HG02588 (cell line): ENCODE results near the gene ASTN2.

Experiments
- ATAC-seq: cut with Tn5 transposase; IDR thresholded peaks from one replicate; pipeline ENCODE4 v1.9.1; 2021; ENCODE audit warnings: mild to moderate bottlenecking, moderate library complexity; ENCODE audit not compliant: unreplicated experiment

Gene ASTN2

GRCh38 chr9:116501871-116502270 is 913.0 kb downstream of the ASTN2 start:
- no peak for ATAC-seq

- ATAC-seq, result no peak
Observed at GRCh38 chr9:116499986-116500871, 914.6 kb downstream of the ASTN2 start.

GRCh38 chr9:116499434-116499833 is 915.4 kb downstream of the ASTN2 start:
- ATAC-seq, result no peak

- ATAC-seq, result no peak
Observed at GRCh38 chr9:116497095-116497890, 917.6 kb downstream of the ASTN2 start.

GRCh38 chr9:116496167-116496566 is 918.7 kb downstream of the ASTN2 start:
- no peak for ATAC-seq

- ATAC-seq, result no peak
Observed at GRCh38 chr9:116495725-116496124, 919.1 kb downstream of the ASTN2 start.

- ATAC-seq, result no peak
Observed at GRCh38 chr9:116494815-116495634, 919.8 kb downstream of the ASTN2 start.

GRCh38 chr9:116493183-116493860 is 921.5 kb downstream of the ASTN2 start:
- ATAC-seq, result no peak

GRCh38 chr9:116491659-116492058 is 923.2 kb downstream of the ASTN2 start:
- no peak for ATAC-seq

- ATAC-seq, result no peak
Observed at GRCh38 chr9:116491219-116491618, 923.6 kb downstream of the ASTN2 start.

- ATAC-seq, result no peak
Observed at GRCh38 chr9:116490321-116490720, 924.5 kb downstream of the ASTN2 start.

- no peak for ATAC-seq
Observed at GRCh38 chr9:116488373-116488772, 926.5 kb downstream of the ASTN2 start.

GRCh38 chr9:116484492-116485061 is 930.3 kb downstream of the ASTN2 start:
- ATAC-seq, result no peak

- ATAC-seq, result no peak
Observed at GRCh38 chr9:116483622-116484491, 931.0 kb downstream of the ASTN2 start.

GRCh38 chr9:116482740-116483139 is 932.1 kb downstream of the ASTN2 start:
- no peak for ATAC-seq

GRCh38 chr9:116480700-116481099 is 934.2 kb downstream of the ASTN2 start:
- ATAC-seq, result no peak

GRCh38 chr9:116479967-116480366 is 934.9 kb downstream of the ASTN2 start:
- no peak for ATAC-seq

GRCh38 chr9:116479056-116479544 is 935.8 kb downstream of the ASTN2 start:
- ATAC-seq, result no peak

GRCh38 chr9:116477584-116478141 is 937.2 kb downstream of the ASTN2 start:
- no peak for ATAC-seq
